GM21360 (cell line): ENCODE results near the gene GRB7.

Source experiments
- ATAC-seq: cut with Tn5 transposase; IDR thresholded peaks from one replicate; pipeline ENCODE4 v1.9.1; 2021; ENCODE audit warnings: mild to moderate bottlenecking, moderate library complexity; ENCODE audit not compliant: unreplicated experiment

The GRB7 gene

GRCh38 chr17:39767147-39767546 lies 29.4 kb downstream of the GRB7 start:
- ATAC-seq: no peak

GRCh38 chr17:39769974-39770587 lies 32.3 kb downstream of the GRB7 start:
- no peak for ATAC-seq

GRCh38 chr17:39772415-39772814 lies 34.7 kb downstream of the GRB7 start:
- ATAC-seq: no peak

GRCh38 chr17:39772987-39773934 lies 35.5 kb downstream of the GRB7 start:
- no peak for ATAC-seq

GRCh38 chr17:39774047-39774446 lies 36.3 kb downstream of the GRB7 start:
- no peak for ATAC-seq

- no peak for ATAC-seq
Observed at GRCh38 chr17:39775031-39775430, 37.3 kb downstream of the GRB7 start.

- no peak for ATAC-seq
Observed at GRCh38 chr17:39776252-39776651, 38.5 kb downstream of the GRB7 start.

GRCh38 chr17:39777534-39778365 lies 40.0 kb downstream of the GRB7 start:
- ATAC-seq: no peak

- ATAC-seq: no peak
Observed at GRCh38 chr17:39781031-39781860, 43.5 kb downstream of the GRB7 start.

- ATAC-seq: no peak
Observed at GRCh38 chr17:39781861-39782213, 44.1 kb downstream of the GRB7 start.

GRCh38 chr17:39782481-39782880 lies 44.7 kb downstream of the GRB7 start:
- no peak for ATAC-seq

GRCh38 chr17:39782980-39783379 lies 45.2 kb downstream of the GRB7 start:
- ATAC-seq: no peak

GRCh38 chr17:39787041-39787440 lies 49.3 kb downstream of the GRB7 start:
- no peak for ATAC-seq

GRCh38 chr17:39787743-39788484 lies 50.2 kb downstream of the GRB7 start:
- no peak for ATAC-seq

- ATAC-seq: no peak
Observed at GRCh38 chr17:39791111-39791992, 53.6 kb downstream of the GRB7 start.

GRCh38 chr17:39792526-39793221 lies 54.9 kb downstream of the GRB7 start:
- ATAC-seq: no peak

GRCh38 chr17:39793301-39793872 lies 55.6 kb downstream of the GRB7 start:
- no peak for ATAC-seq
